M059J (cell line): ENCODE data around the gene CCDC32. TPM values are rescaled to one million over a fixed set of nuclear protein-coding genes. Genes with fewer than 3 reads are reported as not detected.
"Not testable (repeated sequence)": the region's sequence is repeated elsewhere in the genome, so short reads cannot be mapped to it uniquely, and the experiment has no call there.

Experiments
- DNase-seq: peaks from one replicate; pipeline ENCODE4 v3.0.0-alpha.2; 2012; ENCODE audit warnings: low read depth
- total RNA-seq: library from RNA; depleted of rRNA; stranded (reverse); fragments of >200 nt; shearing (Covaris generic); gene quantifications from 2 replicates; pipeline ENCODE4 v1.2.3, GENCODE V29; 2014; rRNA removed

CCDC32 gene
- 13.3 and 24.9 TPM in 2 replicates for total RNA-seq

DNA sequence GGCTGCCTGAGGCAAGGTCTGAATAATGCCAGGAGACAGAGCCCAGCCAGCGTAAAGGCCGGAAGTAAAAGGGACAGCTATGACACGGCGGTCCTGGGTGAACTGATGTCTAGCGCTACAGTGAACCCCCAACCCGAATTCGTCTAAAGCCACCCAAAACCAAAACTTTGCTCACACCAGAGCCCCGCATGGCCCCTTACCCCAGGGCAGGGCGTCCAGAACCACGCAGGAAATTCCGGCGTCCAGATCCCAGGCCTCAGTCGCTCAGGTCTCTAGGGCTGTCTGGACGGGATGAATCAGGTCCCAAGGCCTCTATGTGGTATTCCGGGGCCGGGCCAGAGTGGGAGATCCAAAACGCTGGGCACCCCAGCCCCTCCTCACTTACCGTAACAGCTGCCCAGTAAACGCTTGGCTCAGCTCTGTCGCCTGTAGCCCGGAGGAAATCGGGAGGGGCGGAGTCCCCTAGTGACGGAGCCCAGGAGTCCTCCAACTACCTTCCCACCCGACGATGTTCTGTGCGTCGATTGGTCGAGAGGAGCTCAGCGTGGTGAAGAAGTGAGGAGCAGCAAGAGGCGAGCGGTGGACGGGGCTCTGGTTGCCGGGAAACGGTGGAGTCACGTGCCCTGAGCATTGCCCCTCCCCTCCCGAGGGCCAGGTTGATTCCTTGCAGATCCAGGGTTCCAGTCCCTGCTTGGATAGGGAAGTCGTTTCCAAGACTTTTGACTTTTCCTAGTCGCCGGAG lies at the start of gene CCDC32:
TSS of gene CCDC32 (minus strand) at position 452 of the 742 bp plus-strand sequence. CDS start 2,027 bp downstream, outside the sequence.
- peak; percentile 99 for DNase-seq

DNA sequence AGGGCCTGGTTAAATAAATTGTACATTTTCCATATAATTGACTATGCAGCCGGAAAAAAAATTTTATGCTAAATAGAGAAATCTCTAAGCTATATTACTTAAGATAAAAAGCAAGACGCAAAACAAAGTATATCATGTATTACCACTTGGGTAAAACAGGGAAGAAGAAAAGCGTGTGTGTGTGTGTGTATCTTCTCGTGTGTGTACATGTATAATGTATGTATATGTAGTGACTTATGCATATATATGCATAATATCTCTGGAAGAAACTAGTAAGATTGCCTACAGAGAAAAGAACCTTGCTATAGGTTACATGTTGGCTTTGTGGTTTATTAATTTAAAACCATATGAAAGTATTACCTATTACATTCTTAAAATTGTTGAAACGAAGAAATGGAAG lies 48.2 kb upstream of the CCDC32 start:
- no peak for DNase-seq

GRCh38 chr15:40603935-40604334 lies 39.1 kb upstream of the CCDC32 start:
- DNase-seq, result no peak

- DNase-seq, result no peak
Measured at GRCh38 chr15:40600956-40601355, 36.1 kb upstream of the CCDC32 start.

- no peak for DNase-seq
Measured at GRCh38 chr15:40598672-40599071, 33.8 kb upstream of the CCDC32 start.

GRCh38 chr15:40598126-40598525 lies 33.3 kb upstream of the CCDC32 start:
- peak; percentile 59 for DNase-seq

DNA sequence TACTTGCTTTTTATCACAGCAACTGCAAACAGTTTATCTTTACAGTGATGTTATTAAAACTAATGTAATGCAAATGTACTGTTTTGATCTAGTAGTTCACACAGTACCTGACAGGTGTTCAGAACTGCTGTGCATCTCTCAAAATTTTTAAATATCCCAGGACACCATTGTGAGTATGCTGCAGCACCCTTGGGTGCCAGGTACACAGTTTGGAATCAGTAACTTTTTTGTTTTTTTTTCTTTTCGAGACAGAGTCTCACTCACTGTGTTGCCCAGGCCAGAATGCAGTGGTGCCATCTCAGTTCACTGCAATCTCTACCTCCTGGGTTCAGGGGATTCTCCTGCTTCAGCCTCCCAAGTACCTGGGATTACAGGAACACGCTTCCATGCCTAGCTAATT lies 32.2 kb upstream of the CCDC32 start:
- DNase-seq, result no peak

DNA sequence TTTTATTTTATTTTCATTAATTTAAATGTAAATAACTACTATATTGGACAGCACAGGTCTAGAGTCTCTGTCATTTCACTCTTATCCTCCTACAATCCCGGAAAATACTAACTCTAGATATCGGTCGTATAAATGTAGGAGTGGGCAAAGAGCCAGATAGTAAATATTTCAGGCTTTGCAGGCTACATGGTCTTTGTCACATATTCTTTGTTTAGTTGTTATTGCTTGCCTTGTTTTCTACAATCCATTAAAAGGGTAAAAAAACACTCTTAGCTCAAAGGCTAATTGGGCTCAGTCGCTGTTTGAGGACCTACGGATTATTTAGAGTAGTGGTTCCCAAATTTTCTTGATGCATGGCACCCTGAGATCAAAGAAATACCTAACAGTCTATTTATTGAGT lies 30.9 kb upstream of the CCDC32 start:
- DNase-seq, result no peak

DNA sequence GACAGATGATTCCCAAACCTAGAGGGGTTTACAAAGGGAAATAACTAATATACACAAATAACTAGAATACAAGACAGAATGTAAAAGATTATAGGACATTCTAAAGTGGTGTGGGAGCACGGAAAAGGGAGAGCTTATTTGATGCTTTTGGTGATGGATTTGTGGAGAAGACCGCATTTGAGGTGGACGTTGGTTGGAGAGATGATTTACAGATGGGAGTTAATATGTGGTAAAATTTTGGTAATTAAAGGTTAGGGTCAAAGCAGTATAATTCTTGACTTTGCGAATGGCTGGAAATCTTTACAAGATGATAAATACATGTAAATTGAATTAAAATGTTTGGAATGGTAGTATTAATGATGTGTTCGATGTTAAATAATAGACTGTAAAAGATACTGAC lies 30.4 kb upstream of the CCDC32 start:
- no peak for DNase-seq

GRCh38 chr15:40594429-40594836 lies 29.6 kb upstream of the CCDC32 start:
- peak; percentile 72 for DNase-seq

DNA sequence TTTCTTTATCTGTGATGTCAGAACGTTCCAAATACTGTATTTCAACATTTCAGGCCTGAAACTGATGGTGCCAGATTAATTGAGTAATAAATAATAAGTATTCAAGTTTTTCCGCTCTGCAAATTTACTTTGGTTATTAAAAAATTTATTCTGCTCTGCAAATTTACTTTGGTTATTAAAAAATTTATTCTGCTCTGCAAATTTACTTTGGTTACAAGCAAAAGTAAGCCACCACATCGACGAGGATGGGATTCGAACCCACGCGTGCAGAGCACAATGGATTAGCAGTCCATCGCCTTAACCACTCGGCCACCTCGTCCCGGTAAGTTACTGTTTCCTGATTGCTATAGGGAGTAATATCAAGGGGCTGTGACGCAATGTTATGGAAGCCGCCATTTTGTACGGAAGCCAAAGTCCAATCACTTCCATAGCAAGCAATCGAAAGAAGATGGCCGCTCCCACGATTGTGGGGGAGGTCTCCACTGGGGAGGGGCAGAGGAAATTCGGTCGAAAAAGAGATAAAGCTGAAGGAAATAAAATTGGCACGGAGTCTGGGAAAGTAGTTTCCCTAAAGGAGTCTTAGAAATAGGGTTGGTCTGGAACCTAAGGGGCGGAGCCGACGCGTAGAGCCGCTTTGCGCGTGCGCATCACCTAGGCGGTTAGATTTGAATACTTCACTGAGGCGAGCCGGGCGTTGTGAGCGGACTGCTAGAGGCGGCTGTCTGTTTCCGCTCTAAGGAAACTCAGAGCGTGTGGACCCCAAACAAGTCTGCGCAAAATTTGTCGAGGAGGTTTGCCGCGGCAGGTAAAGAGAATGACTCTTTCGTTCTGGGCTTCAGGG lies 29.0 kb upstream of the CCDC32 start, which contains the start of gene KNL1:
TSS of gene KNL1 (plus strand) at position 662 of the 841 bp plus-strand sequence. CDS start 8,683 bp downstream, outside the sequence.
- DNase-seq, result peak; percentile 92

DNA sequence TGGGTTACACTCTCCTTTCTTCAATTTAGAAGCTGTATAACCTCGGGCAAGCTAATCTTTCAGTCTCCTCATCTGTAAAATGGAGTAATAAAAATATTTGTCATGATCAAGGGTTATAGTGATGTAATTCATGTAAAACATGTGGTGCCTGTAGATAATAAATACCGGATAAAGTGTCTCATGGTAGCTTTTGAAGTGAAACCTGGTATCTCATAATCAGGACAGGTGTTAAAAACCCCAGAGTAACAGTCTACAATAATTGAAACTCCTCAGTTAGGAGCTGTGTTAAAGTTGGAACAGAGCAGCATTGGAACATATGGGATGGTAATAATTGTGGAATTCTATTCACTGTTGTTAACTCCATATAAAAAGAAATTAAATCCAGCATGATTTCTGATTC lies 28.3 kb upstream of the CCDC32 start:
- DNase-seq, result no peak

- DNase-seq, result no peak
Measured at GRCh38 chr15:40591389-40591788, 26.5 kb upstream of the CCDC32 start.

DNA sequence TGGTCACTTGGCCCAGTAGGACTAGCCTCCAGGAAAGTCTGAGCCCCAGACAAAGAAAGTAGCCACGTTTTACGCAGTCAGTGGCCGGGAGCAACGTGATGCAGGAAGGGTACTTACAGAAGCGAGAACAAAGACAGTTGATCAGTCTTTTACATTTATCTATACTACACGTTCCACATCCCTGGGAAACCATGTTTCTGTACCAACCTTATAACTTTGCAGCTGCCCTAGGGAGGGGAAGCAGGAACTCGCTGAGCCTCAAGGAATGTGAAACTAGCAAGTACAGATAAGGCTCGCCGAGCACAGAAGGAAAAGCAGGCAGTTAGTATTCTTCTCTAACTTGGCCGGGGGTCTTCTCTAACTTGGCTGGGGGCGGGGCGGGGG lies 25.8 kb upstream of the CCDC32 start:
- DNase-seq, result no peak

GRCh38 chr15:40584191-40584590 lies 19.3 kb upstream of the CCDC32 start:
- no peak for DNase-seq

GRCh38 chr15:40582726-40583246 lies 17.9 kb upstream of the CCDC32 start:
- DNase-seq, result no peak

DNA sequence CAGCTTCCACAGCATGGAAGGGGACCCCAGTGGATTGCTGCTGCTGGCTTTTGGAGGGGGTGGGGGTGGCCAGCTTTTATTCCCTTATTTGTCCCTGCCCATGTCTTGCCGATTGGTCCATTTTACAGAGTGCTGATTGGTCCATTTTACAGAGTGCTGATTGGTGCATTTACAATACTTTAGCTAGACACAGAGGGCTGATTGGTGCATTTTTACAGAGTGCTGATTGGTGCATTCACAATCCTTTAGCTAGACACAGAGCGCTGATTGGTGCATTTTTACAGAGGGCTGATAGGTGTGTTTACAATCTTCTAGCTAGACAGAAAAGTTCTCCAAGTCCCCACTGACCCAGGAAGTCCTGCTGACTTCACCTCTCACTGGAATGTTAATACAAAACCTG lies 17.0 kb upstream of the CCDC32 start:
- not testable (repeated sequence) for DNase-seq

DNA sequence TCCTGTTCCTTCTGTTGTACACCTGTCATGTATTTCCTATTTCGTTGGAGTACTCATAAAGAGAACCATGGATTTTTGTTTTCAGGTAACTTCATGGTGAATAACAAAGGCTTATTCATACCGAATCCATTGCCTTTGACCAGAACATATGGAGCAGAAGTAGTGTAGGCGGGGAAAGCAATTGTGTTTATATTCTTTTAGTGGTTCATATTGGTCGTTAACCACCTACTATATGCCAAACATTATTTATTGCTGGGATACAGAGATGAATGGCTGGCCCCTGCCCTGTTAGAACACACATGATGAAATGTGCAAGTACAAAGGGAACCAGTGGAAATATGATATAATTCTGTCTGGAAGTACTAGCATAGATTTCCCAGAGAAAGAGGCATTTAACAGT lies 14.1 kb upstream of the CCDC32 start:
- no peak for DNase-seq

DNA sequence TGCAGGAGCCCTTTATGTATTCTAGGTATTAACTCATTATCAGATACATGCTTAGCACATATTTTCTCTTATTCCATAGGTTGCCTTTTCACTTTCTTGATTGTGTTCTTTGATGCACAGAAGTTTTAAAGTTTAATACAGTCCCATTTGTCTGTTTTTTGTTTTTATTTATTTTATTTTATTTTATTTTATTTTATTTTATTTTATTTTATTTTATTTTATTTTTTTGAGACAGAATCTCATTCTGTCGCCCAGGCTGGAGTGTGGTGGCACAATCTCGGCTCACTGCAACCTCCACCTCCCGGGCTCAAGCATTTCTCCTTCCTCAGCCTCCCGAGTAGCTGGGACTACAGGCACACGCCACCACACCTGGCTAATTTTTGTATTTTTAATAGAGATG lies 12.1 kb upstream of the CCDC32 start:
- not testable (repeated sequence) for DNase-seq

- no peak for DNase-seq
Measured at GRCh38 chr15:40575113-40575512, 10.3 kb upstream of the CCDC32 start.

DNA sequence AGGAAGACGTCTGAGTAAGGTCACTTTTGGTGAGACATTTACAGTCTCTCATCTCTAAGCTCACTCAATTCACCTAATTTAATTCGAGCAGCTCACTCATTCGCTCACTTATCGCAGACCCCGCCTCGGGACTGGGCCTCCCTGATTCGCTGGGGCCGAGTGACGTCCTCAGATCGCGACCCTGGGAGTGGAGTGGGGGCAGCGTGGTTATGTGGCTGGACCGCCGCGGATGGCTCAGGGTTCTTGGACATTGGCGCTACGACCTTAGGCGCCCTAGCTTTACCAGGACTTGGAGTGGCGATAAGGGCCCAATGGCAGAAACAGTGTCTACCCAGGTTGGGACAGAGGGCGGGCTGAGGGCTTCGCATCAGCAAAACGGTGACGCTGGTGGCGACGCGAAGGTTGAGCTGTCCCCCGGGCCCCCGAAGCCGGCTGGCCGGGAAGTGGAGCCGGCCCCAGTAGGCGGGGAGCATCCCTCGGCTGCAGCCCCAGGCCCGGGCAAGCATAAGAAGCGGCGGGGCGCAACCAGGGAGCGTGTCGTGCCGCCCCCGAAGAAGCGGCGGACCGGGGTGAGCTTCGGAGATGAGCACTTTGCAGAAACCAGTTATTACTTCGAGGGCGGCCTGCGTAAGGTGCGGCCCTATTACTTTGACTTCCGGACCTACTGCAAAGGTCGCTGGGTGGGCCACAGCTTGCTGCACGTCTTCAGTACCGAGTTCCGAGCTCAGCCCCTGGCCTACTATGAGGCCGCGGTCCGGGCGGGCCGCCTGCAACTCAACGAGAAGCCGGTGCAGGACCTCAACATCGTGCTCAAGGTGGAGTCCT lies 4.5 kb upstream of the CCDC32 start, which contains the start of gene RPUSD2:
TSS of gene RPUSD2 (plus strand) at position 171 of the 825 bp plus-strand sequence. CDS start at position 210, 39 bp downstream.
- peak; percentile 91 for DNase-seq

GRCh38 chr15:40567111-40567510 lies 2.3 kb upstream of the CCDC32 start:
- DNase-seq, result no peak
